Inferior parietal cortex (tissue), 1 donor: Measurements from ENCODE around the gene OR5T1.

Experiments
- DNase-seq: peaks from one replicate; pipeline ENCODE4 v3.0.0-alpha.2; 2016; ENCODE audit errors: extremely low spot score

Gene OR5T1

DNA sequence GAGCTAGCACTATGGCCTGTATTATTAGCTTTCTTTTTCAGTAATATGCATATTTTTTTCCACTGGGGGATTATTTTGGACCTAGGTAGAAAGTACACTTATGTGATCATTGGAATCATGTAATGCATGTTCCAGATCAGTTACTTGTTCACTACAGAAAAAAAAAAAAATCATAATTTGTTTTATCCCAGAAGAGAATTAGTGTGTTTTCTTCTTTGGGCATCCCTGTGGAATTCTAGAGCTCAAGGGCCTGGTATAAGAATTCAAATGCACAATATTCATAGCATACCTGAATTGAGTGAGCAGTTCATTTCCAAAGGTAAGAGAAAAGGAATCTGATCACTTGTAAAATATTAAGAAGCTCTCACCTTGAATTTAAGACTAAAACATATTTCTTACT lies at the start of gene OR5T1:
OR5T1 (plus strand) TSS at position 301 of the 400 bp plus-strand sequence. CDS start 1,485 bp downstream, outside the sequence.
- DNase-seq = no peak

DNA sequence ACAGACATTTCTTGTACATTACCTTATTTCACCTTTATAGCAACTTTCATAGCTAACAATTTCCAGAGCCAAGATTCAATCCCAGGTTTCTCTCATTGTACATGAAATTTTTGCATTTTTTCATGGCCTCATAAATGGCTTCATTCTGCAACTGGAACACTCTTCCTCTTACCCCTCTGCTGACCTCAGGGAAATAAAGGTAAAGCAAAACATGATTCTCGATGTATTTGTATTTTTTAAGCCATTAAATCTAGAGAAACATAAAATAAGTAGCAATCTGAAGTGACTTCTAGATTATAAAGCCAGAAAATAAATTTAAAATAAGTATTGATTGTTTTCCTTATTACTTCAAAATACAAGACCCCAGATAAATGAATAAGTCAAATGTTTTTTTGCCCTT lies 39.8 kb upstream of the OR5T1 start, which contains the start of gene OR5T2:
OR5T2 (minus strand) TSS at position 101 of the 400 bp plus-strand sequence. CDS start 1,193 bp downstream, outside the sequence.
- DNase-seq = no peak

DNA sequence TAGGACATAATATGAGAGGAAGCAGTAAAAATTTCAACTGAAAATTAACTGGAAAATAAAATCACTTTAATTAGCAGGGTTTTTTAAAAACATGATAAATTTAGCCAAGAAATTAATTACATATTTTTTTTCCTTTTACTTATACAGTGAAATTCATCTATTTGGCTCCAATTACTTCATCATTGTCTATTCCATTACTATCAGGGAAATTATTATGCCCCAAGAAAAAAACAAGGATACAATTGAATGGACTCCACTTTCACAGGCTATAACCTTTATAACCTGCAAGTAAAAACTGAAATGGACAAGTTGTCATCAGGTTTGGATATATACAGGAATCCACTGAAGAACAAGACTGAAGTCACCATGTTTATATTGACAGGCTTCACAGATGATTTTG lies 22.0 kb upstream of the OR5T1 start, which contains the start of gene OR5T3:
OR5T3 (plus strand) TSS at position 301 of the 400 bp plus-strand sequence; CDS start at position 301, 0 bp downstream.
- DNase-seq = no peak

GRCh38 chr11:56271092-56271491 lies 2.9 kb upstream of the OR5T1 start:
- no peak for DNase-seq

DNA sequence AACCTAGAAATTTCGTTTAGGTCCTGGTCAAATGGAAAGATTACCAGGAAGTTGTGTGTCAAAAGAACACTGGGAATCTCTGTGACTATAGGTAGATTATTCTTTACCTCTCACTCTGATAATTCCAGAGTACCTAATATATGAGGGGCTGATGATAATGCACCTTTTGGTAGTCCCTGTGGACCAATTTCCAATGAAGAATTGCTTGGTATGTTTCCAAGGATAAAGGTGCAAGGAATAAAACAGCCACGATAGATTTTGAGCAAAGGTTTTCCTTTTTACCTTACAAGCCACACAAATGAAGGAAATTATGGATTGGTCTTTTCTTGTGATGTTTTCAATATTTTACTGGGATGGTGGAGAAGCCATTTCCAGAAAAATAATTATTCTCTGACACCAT lies 18.2 kb downstream of the OR5T1 start, which contains the start of gene OR8H1:
OR8H1 (minus strand) TSS at position 101 of the 400 bp plus-strand sequence. CDS start 1,192 bp downstream, outside the sequence.
- no peak for DNase-seq

- no peak for DNase-seq
Observed at GRCh38 chr11:56296898-56297297, 22.9 kb downstream of the OR5T1 start.

- DNase-seq = no peak
Observed at GRCh38 chr11:56307836-56308235, 33.9 kb downstream of the OR5T1 start.

DNA sequence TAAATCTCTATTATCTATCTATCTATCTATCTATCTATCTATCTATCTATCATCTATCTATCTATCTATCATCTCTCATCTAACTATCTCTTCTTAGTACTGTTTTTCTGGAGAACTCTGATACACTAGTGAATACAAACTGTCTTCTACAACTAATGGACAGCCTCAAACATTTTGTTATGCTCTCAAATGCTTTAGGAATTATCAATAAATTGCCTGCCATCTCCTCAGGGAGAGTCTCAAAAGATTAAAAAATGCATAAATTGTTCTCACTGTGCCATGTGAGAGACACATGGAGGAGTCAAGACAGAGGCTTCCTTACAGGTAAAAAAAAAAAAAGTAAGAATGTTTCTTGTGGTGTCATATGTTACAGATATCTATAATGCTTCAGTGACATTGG lies 40.9 kb downstream of the OR5T1 start, which contains the start of gene OR8K3:
OR8K3 (plus strand) TSS at position 301 of the 400 bp plus-strand sequence. CDS start 3,163 bp downstream, outside the sequence.
- no peak for DNase-seq
